ENCODE results near the gene PHACTR2.

The PHACTR2 gene

DNA sequence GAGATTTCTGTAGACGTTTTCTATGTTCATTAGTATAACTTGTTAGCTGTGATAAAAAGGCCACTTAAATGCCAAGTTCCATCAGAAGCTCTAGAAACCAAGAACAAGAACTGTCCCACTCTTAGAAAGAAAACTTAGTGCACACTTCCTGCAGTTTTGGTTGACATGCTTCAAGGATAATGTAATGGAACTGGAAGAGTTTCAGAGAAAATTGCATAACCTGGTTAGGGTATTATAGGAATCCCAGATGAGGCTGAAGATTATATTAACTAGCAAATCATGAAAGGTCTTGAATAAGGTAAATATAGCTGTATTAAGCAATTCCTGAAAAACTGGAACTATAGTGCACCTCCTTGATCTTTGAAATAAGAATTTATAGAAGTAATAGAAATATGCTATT lies 1.8 kb upstream of the PHACTR2 start:
- DNase-seq: no peak

DNA sequence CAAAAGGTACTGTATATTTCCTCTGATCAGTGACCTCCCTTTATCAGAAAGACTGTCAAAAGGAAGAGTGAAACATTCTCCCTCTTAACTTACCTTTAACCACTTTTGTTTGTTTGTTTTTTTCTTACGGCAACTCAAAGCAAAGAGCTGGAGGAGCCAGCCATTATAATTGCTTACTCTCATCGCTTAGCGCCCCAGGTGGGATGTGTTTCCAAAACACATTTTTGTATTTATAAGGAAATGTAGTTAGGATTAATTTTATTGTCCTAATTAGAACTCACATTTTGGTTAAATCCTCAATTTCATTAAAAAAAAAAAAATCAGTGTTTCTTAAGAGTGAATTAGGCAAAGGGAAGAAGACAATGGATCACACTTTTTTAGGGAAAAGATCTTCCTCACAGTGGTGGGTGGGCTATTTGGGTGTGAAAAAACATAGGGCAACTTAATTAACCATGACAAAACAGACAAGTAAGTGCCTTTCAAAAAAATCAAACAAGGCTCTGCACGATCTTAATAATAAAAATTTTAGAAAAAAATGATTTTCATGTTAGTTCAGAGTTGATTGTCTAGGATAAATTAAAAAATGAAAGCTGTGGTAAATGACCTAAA lies 1.2 kb upstream of the PHACTR2 start:
- DNase-seq: no peak

DNA sequence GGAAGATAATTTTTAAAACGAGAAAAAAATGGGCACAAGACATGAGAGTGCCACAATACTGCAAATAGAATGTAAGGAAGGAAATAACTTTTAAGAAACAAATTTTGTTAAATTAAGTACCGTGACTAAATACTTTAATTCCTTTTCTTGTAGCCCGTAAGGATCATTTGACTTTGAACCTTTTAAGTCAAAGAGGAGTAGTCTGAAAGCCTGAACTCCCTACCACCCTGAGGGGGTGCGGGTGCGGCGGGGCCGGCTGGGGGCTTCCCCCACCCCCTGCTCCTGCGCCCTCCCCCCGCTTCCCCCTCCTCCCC lies 231 bp upstream of the PHACTR2 start:
- DNase-seq: no peak

DNA sequence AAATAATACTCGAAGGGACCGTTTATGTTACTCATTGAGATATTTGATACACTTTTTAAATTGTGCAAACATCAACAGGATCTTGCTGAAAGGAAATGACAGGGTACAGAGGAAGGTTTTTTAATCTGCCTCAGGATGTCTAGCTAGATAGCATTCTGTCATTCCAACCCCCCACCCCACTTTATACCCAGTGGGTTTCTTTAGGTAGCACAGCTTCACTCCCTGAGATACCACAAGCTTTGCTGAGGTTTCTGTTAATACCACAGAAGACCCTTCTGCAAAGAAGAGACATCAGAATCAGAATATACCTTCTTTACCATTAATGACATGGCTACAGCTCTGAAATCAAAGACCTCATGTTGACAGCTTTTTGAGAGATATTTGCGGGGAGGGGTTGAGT lies 1.3 kb downstream of the PHACTR2 start:
- no peak for DNase-seq

DNA sequence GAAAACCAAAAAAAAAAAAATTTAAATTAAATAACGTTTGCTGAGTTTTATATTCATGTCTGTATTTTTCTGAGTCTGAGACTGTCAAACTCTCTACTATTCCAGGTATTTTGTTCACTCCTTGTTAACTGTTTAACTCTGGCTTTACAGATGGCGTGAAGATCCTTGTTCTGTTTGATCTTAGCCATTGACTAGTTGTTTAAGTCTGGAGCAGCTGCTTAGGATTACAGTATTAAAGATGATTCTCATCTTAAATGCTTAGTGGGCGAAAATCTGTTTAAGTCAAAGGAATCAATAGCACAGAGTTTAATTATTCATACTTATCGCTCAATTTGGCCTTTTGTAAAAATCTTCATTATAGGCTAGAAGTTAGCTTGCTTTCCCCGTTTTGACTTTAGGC lies 2.4 kb downstream of the PHACTR2 start:
- DNase-seq: no peak

DNA sequence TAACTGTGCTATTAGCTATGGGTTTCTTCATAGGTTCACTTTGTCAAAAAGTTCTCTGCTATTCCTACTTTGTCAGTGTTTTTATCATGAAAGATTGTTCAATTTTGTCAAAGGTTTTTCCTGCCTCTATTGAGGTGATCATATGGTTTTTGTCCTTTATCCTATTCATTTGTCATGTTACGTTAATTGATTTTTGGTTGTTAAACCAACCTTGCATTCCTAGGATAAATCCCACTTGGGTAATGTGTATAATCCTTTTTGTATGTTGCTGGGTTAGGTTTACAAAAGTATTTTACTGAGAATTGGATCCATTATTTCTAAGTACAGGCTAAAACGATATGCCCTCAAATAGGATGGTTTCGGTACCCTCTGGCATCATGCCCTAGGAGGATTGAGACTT lies 5.0 kb downstream of the PHACTR2 start:
- no peak for DNase-seq

DNA sequence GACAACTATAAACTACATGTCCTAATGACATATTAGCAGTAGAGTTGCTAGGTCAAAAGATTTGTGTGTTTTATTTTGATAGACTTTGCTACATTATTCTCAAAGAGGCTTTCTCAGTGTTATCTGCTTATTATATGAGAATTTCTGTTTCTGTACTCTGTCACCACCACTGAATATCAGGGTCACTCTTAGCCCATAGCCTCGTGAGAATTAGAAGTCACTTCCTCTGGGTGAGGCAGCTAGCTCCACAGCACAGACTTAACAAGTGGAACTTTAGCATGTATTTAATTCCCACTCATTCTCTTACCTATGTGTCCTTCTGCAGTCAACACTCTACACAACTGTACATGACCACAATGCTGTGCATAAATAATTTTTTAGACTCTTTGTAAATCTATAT lies 6.7 kb downstream of the PHACTR2 start:
- no peak for DNase-seq

DNA sequence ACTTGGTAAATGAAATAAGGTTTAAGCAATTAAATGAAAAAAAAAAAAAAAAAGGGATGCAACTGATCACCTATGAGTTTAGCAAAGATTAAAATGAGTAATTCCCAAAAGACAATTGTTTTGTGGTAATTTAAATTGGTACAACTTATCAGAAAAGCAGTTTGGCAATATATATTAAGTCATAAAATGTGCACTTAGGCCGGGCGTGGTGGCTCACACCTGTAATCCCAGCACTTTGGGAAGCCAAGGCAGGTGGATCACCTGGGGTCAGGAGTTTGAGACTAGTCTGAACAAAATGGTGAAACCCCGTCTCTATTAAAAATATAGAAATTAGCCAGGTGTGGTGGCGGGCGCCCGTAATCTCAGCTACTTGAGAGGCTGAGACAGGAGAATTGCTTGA lies 7.9 kb downstream of the PHACTR2 start:
- no peak for DNase-seq

DNA sequence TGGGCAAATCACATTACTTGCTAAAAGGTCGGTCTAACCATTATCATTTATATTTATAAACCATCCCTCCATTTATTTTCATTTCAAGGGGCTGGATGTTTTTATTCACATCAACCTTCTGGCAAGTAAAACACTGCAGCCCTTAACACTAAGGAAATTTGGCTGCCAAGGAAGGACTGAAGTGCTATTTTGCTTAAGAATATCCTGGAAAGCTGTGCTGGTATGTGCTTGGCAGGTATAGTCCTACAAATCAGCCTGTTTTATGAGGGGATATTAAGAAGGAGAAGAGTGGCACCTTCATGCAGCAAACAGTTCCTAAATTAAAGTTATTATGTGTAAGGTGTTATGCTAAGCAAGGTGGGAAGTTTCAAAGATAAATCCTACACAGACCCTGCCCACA lies 9.8 kb downstream of the PHACTR2 start:
- no peak for DNase-seq

DNA sequence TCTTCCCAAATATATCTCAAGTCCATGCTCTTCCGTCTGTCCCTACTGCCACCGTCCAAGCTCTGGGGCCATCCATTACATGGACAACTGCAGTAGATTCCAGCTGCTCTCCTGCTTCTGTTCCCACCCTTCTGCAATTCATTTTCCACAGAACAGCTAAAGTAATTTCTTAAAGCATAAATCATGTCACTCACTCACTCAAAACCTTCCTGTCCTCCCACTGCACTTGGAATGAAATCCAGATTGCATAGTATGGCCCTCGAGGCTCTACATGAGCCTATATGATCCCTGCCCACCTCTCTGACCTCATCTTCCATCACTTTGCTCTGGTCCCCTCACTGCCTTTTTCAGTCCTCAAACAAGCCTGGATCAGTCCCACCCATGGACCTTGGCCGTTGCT lies 10.9 kb downstream of the PHACTR2 start:
- DNase-seq: no peak

DNA sequence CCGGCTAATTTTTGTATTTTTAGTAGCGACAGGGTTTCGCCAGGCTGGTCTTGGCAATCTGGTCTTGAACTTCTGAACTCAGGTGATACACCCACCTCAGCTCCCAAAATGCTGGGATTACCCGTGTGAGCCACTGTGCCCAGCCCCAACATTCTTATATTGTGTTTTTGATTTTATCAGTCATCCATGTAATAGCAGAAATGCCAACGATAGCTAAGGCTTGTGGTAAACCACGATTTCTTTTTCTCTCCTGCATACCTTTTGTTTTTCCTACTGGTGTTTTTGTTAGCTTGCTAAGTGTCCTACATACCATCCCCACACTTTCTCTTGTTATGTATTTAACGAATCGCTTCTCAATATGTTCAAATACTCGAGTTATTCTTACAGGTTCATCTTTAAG lies 12.1 kb downstream of the PHACTR2 start:
- DNase-seq: no peak

DNA sequence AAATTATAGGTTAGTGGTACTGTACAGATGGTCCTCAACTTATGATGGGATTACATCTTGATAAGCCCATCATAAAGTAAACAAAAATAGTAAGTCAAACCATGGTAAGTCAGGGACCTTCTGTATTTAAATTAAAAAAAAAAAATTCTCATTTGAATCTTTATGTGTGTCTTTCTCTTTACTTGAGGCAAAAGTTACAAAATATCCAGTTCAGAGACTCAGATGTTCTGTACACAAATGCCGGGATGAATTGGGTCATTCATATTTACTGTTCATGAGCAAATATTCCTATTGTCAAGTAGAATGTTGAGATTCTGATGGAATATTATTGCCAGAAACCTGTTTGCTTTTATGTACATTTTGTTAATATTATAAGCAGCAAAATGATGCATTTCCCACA lies 13.4 kb downstream of the PHACTR2 start:
- no peak for DNase-seq

DNA sequence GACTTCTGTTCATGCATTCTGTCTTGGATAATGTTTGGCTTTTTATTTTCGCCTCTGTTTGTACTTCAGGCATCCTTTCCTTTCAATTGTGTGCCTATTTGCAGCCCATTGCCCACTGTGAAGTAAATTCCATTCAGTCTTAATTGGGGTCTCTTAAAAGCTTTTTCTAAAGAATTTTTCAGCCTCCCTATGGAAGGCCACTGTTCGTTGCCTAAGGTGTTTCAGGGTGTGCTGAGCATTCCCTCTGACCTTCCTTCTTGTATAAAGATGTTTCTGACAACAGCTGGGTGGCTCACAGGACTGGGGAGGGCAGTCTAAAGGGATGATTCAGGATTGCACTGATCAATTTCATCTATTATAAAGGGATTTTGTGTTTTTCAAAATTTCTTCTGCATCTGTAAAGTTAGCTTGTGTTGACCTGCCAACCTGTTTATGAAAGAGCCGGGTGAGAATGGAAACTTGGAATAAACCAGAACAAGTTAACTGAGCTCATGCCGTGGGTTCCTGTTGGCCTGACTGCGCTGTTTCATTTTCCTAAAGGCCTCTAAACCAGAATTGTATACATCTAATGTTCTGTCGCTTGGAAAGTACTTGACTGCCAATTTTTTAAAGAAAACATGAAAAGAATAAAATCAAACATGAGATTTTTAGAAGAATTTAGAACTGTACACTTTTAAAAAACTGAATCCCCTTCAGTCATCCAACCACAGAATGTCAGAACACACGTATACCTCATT lies 14.3 kb downstream of the PHACTR2 start:
- no peak for DNase-seq

DNA sequence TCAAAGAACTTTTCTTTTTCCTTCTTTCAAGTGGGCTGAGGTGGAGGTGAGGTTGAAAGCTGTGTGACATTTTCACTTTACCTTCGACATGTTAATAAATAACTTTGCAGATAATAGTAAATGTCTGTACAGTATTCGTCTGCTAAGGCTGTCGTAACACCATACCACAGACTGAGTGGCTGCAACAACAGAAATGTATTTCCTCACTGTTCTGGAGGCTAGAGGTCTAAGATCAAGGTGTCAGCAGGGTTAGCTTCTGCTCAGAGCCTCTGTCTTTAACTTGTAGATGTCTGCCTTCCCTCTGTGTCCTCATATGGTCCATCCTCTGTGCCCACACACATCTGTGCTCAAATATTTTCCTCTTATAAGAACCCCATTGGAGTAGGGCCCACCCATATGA lies 14.9 kb downstream of the PHACTR2 start:
- no peak for DNase-seq

DNA sequence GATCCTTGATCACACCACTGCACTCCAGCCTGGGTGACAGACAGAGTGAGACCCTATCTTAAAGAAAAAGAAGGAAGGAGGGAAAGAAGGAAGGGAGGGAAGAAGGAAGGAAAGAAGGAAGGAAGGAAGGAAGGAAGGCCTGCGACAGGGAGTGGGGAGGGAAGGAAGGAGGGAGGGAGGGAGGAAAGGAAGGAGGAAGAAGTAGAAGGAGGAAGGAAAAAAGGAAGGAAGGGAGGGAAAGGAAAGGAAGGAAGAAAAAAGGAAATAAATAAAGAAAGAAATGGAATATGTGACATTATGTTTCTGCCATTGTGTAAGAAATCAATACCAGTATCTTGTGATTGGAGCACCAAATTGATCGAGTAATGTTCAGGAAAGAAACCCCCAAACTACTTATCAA lies 16.2 kb downstream of the PHACTR2 start:
- no peak for DNase-seq

DNA sequence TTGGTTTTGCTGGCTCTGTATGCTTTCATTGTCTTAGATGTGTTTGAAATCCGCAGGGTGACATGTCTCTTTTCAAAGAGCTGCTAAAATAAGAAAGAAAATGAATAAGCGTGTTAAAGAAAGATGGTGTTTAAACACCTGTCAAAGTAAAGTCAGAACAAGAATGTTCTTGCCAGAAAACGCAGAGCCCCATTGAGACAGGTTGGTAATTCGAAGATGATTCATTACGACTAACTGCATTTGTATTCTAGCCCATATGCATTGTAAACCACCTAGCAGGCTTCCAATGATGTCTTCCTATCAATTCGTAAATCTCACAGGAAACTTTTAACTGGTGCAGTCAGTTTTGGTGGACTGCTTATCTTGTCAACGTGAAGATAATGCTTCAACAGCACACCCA lies 16.8 kb downstream of the PHACTR2 start:
- no peak for DNase-seq

DNA sequence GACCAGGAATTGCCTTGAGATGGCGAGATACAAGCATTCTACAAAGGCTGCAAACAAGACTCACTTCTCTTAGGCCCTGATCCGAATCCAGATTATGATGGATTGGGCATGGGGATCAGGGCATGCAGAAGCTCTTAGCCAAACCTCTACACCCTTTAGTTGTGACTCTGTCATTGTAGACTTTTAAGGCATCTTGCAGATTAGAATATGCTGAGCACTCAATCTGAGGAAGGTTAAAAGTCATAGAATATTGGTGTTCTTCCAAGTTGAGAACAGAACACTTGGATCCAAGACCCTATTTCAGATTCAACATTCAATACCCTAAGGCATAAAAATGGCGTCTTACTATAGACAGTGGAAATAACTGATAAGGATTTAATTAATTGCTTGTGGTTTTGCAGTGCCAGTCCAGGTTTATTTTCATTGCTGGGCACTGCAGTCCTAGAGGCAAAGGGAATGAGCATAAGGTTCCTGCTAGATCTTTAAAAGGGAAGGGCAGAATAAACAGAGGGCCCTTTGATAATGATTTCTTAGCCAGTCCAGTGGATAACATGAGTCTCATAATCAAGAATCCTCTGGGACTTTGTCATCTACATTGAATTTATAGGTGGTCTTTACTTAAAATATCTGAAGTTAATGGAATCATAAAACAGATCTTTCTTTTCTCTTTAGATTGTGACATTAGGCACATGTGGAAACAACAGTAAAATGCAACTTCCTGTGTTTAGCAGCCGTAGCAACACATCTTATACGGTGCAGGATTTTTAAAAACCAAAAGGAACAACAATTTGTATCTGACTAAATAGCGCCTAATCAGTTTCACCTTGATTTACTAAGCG lies 17.6 kb downstream of the PHACTR2 start:
- DNase-seq: no peak

DNA sequence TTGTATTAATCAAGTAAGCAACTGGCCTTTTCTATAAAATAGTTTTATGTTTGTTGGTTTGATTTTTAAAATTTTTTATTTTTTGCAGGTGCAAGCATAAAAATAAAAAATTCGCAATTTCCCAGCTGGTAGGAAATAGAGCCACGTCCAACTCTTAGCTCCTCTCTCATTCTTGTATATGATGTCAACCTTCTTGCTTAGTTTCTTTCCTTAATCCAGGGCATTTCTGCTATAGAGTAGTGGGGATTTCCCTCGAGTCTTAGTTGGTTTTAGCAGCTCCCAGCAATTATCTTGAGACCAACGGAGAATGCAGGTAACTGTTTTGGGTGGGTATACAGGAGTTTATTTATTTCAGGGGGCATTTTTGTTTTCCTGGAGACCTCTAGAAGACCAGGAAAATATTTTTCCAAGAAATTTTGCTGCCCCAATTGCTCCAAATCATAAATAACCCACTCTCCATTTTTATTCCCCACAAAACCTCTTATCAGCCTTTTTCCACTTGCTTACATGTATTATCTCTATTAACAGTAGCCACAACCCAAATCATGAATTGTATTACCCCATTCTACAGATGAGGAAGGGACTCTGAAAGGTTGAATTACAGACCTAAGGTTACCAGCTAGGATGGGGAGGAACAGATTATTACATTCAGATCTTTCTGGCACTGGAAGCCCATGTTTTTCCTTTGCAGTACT lies 18.4 kb downstream of the PHACTR2 start:
- DNase-seq: no peak

DNA sequence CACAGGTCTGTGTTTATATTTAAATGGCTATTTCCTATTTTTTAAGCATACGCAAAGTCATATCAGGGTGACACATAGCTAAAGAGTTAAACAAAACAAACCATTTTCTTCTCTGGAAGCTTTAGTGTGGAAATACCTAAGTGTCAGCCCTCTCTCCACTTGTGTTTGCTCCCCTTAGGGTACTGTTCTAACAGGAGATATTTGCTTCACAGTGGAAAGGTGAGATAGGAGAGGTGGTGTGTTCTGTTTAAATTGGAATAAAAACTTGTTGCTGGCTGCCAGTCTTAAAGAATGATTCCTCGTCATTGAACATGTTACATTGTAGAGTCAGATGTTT lies 18.9 kb downstream of the PHACTR2 start:
- no peak for DNase-seq

DNA sequence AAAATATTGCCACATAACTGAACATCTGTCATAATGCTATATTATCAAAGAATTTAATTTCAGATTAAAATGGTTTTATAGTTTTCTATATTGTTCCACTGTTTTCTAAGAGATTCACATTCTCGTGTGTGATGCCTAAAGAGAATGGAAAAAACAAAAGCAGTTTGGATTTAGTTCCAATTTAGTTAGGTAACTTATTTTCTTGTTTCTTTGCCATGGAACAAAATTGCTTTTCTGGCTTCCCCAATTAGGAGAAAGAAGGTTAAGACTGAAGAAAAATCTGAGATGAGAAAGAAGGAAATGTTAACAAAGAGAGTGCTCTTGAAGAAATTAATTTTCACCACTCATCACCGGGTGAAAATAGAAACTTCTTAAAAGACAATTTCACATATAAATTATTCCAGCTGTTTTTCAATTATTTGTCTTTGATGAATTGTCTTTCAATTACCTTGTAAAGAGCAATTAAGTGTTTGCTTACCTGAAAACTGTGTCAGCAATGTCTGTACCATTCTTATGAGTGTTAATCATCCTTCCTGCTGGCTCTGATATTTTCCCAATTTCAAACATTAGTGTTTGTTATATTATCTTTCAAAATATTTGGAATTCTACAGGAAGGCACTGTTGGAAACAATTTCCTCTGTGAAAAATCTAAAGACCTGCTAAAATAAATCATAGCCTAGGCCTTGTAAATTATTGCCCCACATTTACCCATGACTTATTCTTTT lies 19.5 kb downstream of the PHACTR2 start:
- DNase-seq: no peak

DNA sequence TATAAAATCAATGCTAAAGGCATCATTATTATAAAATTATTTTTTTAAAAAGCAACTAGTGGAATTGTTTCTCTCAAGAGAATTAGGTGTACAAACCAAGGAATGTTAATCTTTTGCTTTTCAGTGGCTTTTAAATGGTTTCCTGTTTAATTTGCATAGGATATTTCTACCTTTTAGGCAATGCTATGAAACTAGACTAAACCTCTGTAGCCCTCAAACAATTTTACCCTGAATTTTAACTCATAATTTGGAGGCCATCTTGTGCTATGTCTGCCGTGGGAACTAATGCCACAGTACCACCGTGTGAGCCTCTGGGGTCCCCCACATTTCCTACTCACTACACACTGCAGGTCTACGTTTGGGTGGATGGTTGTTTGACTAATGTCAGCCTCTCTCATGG lies 20.6 kb downstream of the PHACTR2 start:
- no peak for DNase-seq

DNA sequence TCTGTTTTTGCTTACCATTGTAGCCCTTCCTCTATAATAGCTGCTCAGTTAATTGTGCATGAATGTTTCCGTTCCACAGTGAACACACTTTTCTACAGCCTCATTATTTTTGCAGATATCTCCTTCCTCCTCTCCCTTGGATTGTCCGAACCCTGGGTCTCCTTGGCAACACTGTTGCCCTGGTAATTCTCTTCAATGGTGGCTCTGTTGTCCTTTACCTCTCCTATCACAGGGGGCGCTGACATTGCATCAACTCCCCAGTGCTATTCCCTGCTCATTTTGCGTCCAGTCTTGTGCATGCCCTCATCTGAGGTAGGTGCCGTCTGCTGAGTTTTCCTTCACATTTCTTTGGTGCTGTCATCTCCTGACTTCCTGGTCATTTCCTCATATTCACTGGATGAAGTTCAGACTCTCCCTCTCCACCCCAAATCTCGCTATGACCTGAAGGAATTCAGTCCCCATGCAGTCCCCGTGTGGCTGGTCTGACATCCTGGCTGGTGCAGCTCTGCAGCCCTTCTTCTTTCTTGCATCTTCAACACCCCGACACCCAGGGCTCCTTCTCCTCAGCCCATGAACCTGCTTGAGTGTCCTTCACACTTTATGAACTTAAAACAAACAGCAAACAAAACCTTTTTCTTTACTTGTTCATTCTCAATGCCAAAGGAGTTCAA lies 21.1 kb downstream of the PHACTR2 start:
- no peak for DNase-seq

DNA sequence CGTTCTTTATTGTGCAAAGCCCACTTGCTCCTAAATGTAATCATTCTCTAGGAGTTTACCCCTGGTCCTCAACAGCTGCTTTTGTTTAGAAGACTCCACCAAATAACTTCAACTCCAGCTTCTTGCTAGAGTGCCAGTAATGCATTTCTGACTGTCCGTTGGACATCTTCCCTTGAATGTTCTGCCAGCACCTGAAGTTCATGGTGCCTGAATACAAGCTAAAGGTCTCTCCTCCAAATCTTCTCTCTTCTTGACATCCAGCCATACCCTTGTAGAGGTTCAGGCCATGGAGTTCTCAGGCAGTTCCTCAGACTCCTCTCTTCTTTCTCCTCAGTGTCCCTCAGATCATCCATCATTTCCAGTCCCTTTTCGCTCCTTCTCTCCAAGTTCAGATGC lies 21.7 kb downstream of the PHACTR2 start:
- DNase-seq: no peak
